Stimulated activated CD8-positive, alpha-beta memory T cell treated with anti-CD3 and anti-CD28 coated beads, Interleukin-4, amount 100 ng/mL, for 4 hours (primary cell): ENCODE results near the gene PSMB11.

ENCODE experiments used
- DNase-seq, 2 donors: peaks; one replicate each; pipeline ENCODE4 v3.0.0-alpha.2; 2020; ENCODE audit warnings: low read depth in 2 of 2, low spot score in 1 of 2

The PSMB11 gene

GRCh38 chr14:23078692-23079116, 36.7 kb downstream of the PSMB11 start:
- no peak for DNase-seq

DNA sequence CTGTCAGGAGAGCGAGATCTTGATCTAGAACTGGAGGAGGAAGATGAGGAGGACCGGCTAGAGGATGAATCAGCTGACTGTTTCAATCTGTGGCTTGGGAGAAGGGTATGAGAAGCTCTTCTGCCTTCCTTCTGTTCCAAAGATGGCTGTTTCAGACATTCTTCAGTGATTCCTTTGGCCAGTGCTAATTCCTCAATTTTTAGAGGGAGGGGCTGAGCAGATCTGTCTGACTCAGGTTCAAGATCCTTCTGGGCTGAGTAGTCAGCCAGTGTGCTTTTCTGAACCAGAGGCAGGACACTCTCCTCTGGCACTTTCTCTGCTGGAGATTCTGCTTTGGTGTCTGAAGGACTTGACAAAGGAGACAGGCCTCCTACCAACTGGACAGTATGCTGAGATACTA, 37.7 kb downstream of the PSMB11 start:
- no peak for DNase-seq

- DNase-seq, result no peak
Observed at GRCh38 chr14:23080474-23080873, 38.5 kb downstream of the PSMB11 start.

DNA sequence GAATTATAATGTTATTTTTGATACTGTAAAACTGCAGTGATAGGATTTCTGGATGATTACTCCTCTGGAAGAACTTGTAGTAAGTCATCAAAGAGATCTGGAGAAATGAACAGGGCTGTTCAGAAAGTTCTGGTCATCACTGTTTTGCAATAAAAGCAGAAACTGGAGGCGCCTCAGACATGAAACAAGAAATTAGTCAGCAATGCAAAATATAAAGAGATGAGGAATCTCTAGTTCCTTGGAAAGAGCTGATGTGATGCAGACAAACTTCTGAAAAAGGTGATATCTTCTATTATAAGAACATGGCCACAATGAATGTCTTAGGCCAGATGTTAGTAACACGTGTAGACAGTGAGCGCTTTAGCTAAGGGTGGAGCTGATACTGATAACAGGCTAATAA, 43.4 kb downstream of the PSMB11 start:
- DNase-seq, result no peak

GRCh38 chr14:23086565-23086964, 44.6 kb downstream of the PSMB11 start:
- DNase-seq, result no peak

- no peak for DNase-seq
Observed at GRCh38 chr14:23089498-23090253, 47.7 kb downstream of the PSMB11 start.

GRCh38 chr14:23090254-23090636, 48.2 kb downstream of the PSMB11 start:
- no peak for DNase-seq

- DNase-seq, result no peak
Observed at GRCh38 chr14:23091294-23092225, 49.5 kb downstream of the PSMB11 start.

- no peak for DNase-seq
Observed at GRCh38 chr14:23093104-23093503, 51.1 kb downstream of the PSMB11 start.

DNA sequence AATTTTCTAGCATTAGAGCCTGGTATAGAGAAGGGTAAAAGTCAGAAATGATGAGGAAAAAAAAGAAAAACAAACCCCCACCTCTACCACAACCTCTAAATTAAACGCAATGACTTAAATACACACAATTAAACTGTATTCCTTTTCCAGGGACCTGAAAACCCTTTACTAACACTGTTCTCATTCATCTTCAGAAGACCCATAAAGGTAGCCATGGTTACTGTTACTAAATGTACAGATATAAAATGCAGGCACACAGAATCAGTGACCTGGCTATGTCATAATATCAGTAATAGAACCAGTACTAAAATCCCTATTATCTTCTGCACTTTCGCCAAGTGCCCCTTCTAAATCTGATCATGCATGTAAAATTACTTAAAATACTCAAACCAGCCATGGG, 51.5 kb downstream of the PSMB11 start:
- no peak for DNase-seq
